DND-41 (cell line): Measurements from ENCODE around the gene PIK3AP1.

Experiments used
- ATAC-seq: fragments of 200-7000 bp; cut with Tn5 transposase; 3 replicates; pipeline ENCODE4 v1.9.1; 2021; ENCODE audit warnings: low read depth; ENCODE audit not compliant: insufficient read depth
- DNase-seq: peaks from one replicate; pipeline ENCODE4 v3.0.0-alpha.2; 2020
- H2AFZ ChIP-seq: 2 replicates; pipeline ENCODE4 v1.6.0; 2012; ENCODE audit warnings: low read depth, low read length
- H3K27ac ChIP-seq: 2 replicates; pipeline ENCODE4 v1.5.1; 2012; ENCODE audit warnings: low read length, inconsistent platforms
- H3K27me3 ChIP-seq: fragments of 200-600 bp; sonication (generic); 2 replicates; pipeline ENCODE4 v1.6.0; 2012; ENCODE audit warnings: low read length, mild to moderate bottlenecking, inconsistent platforms; ENCODE audit not compliant: insufficient read depth, poor library complexity
- H3K36me3 ChIP-seq: 2 replicates; pipeline ENCODE4 v1.5.1; 2012; ENCODE audit warnings: low read length, inconsistent platforms; ENCODE audit not compliant: insufficient read depth
- H3K4me1 ChIP-seq: 2 replicates; pipeline ENCODE4 v1.5.1; 2012; ENCODE audit warnings: mild to moderate bottlenecking, low read length; ENCODE audit not compliant: insufficient read depth
- H3K4me2 ChIP-seq: 2 replicates; pipeline ENCODE4 v1.6.0; 2012; ENCODE audit warnings: mild to moderate bottlenecking, moderate library complexity, low read length, inconsistent platforms; ENCODE audit not compliant: insufficient read depth
- H3K4me3 ChIP-seq, 2 experiments: fragments of 200-600 bp in 1 of 2; shearing (Covaris generic) in 1 of 2; 2 replicates each; pipeline ENCODE4 v1.5.1; 2012 to 2016; ENCODE audit warnings: inconsistent platforms in 2 of 2, low read length in 2 of 2, mild to moderate bottlenecking in 2 of 2, low read depth in 1 of 2, moderate library complexity in 1 of 2
- H3K79me2 ChIP-seq: 2 replicates; pipeline ENCODE4 v1.6.0; 2012; ENCODE audit warnings: low read length, inconsistent platforms; ENCODE audit not compliant: insufficient read depth
- H3K9ac ChIP-seq: 2 replicates; pipeline ENCODE4 v1.6.0; 2012; ENCODE audit warnings: low read depth, mild to moderate bottlenecking, inconsistent platforms, low read length, moderate library complexity
- H3K9me3 ChIP-seq: 2 replicates; pipeline ENCODE4 v1.5.1; 2012; ENCODE audit warnings: low read length, moderate library complexity, mild to moderate bottlenecking, inconsistent platforms; ENCODE audit not compliant: insufficient read depth, severe bottlenecking
- H4K20me1 ChIP-seq: 2 replicates; pipeline ENCODE4 v1.6.0; 2012; ENCODE audit warnings: low read length; ENCODE audit not compliant: insufficient read depth
- CTCF ChIP-seq: IDR thresholded peaks from 2 replicates; pipeline ENCODE4 v1.5.1; 2012; ENCODE audit warnings: borderline replicate concordance, low read length, moderate library complexity, mild to moderate bottlenecking; ENCODE audit not compliant: poor library complexity, severe bottlenecking; ENCODE audit errors: extremely low read depth
- EZH2 ChIP-seq: IDR thresholded peaks from 3 replicates; pipeline ENCODE4 v1.6.1; 2012; ENCODE audit warnings: borderline replicate concordance, low read depth, mild to moderate bottlenecking, moderate library complexity, low read length, inconsistent platforms; ENCODE audit not compliant: severe bottlenecking

PIK3AP1 gene

GRCh38 chr10:96646301-96646700 lies 74.0 kb downstream of the PIK3AP1 start:
- no peak for TF ChIP-seq CTCF
- TF ChIP-seq EZH2: no peak
- Histone ChIP-seq H2AFZ (no peak overlapping the region), H3K9me3 (no peaks in the 10 kb centered on the region), H3K27me3 (peaks cover under 1% of the 10 kb centered on the region), H4K20me1 (no peaks in the 10 kb centered on the region; the same call in 1 of the 2 replicates), H3K27ac (no peak overlapping the region), H3K79me2 (no peaks in the 10 kb centered on the region), H3K9ac (no peak overlapping the region), H3K4me1 (peaks cover under 1% of the 10 kb centered on the region; the same call in 1 of the 2 replicates), H3K4me3 (no peak overlapping the region), H3K36me3 (no peaks in the 10 kb centered on the region), H3K4me2 (no peak overlapping the region)
- ATAC-seq: no peak
- DNase-seq: no peak

DNA sequence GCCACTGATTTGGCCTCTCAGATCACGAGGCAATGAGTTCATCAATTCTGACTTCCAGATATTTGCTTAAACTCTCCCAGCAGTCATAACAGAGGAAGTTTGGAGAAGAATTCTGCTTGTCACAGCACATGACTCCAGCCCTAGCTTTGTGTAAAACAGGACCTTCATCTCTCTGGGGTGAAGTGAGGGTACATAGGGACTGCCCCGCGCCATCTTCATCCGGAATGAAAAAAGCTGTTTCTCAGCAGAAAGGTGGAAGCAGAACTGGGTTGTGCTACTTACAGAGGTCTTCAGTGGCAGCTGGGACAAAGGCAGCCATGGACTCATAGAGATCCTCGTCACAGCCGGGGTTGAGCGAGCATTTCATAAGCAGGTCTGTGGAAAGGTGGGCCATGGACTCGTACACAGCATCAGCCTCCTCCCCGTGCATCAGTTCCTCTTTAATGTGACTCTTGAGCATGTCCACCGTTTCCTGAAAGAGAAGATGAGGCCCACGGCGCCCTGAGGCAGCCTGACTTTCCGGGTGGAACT lies 75.1 kb downstream of the PIK3AP1 start:
- Histone ChIP-seq H3K4me1 (no peaks in the 10 kb centered on the region), H3K9me3 (no peaks in the 10 kb centered on the region), H2AFZ (no peak overlapping the region), H3K27ac (no peak overlapping the region), H3K9ac (no peak overlapping the region), H3K27me3 (no peaks in the 10 kb centered on the region), H3K4me2 (no peak overlapping the region), H3K79me2 (no peaks in the 10 kb centered on the region), H4K20me1 (no peaks in the 10 kb centered on the region; the same call in 1 of the 2 replicates), H3K36me3 (no peaks in the 10 kb centered on the region), H3K4me3 (no peak overlapping the region)
- no peak for ATAC-seq
- no peak for DNase-seq
- TF ChIP-seq EZH2: no peak
- no peak for TF ChIP-seq CTCF

DNA sequence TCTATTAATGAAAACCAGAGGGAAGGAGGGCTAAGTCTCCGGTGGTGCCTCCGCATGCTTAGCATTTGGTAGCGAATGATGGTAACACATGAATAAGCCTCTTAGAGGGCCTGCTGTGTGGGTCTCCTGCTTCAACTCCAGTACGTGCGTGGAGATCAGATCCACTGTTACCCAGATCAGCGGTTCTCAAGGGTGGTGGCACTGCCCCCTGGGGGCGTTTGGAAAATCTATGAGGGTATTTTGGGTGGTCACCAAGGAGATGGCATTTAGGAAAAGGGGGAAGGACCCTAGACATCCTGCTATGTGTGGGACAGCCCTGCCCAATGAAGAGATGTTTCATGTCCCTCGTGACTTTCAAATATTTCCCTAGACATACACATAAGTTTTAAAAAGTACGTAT lies 76.4 kb downstream of the PIK3AP1 start:
- H3K4me3 ChIP-seq: no peak overlapping the region
- H3K9me3 ChIP-seq: no peaks in the 10 kb centered on the region
- DNase-seq (peak; percentile 9), ATAC-seq (no peak)
- no peaks in the 10 kb centered on the region for H3K36me3 ChIP-seq
- no peaks in the 10 kb centered on the region for H3K27me3 ChIP-seq
- TF ChIP-seq EZH2 (no peak), CTCF (peak; percentile 23)
- H3K79me2 ChIP-seq: no peaks in the 10 kb centered on the region
- H3K27ac ChIP-seq: no peak overlapping the region
- H4K20me1 ChIP-seq: no peaks in the 10 kb centered on the region; the same call in 1 of the 2 replicates
- no peaks in the 10 kb centered on the region for H3K4me1 ChIP-seq
- no peak overlapping the region for H3K4me2 ChIP-seq
- H3K9ac ChIP-seq: no peak overlapping the region
- no peak overlapping the region for H2AFZ ChIP-seq
